ENCODE measurements around the gene ENPP6. TPM values are rescaled to one million over a fixed set of nuclear protein-coding genes. Genes with fewer than 3 reads are reported as not detected.
"Not testable (repeated sequence)": the region's sequence is repeated elsewhere in the genome, so short reads cannot be mapped to it uniquely, and the experiment has no call there.

ENPP6 gene
- total RNA-seq, 1 donor from 2014 or later = not detected

- H3K27ac Mint-ChIP-seq (ENCODE audit: unreplicated experiment) = no peak overlapping the region
- H3K4me3 Mint-ChIP-seq (ENCODE audit: unreplicated experiment) = no peak overlapping the region
These were observed 70.7 kb downstream of the ENPP6 start for GRCh38 chr4:184146951-184147350.

GRCh38 chr4:184145596-184145995 is 72.1 kb downstream of the ENPP6 start:
- Mint-ChIP-seq H3K4me3 (ENCODE audit: unreplicated experiment) (no peak overlapping the region), H3K36me3 (ENCODE audit: unreplicated experiment) (peaks cover 6% of the 10 kb centered on the region), H3K4me1 (ENCODE audit: low read depth, unreplicated experiment) (peaks cover 6% of the 10 kb centered on the region), H3K27ac (ENCODE audit: unreplicated experiment) (no peak overlapping the region), H3K9me3 (ENCODE audit: unreplicated experiment) (peaks cover 5% of the 10 kb centered on the region), H3K27me3 (ENCODE audit: unreplicated experiment) (peaks cover 8% of the 10 kb centered on the region)
- TF ChIP-seq, protein P1, sequence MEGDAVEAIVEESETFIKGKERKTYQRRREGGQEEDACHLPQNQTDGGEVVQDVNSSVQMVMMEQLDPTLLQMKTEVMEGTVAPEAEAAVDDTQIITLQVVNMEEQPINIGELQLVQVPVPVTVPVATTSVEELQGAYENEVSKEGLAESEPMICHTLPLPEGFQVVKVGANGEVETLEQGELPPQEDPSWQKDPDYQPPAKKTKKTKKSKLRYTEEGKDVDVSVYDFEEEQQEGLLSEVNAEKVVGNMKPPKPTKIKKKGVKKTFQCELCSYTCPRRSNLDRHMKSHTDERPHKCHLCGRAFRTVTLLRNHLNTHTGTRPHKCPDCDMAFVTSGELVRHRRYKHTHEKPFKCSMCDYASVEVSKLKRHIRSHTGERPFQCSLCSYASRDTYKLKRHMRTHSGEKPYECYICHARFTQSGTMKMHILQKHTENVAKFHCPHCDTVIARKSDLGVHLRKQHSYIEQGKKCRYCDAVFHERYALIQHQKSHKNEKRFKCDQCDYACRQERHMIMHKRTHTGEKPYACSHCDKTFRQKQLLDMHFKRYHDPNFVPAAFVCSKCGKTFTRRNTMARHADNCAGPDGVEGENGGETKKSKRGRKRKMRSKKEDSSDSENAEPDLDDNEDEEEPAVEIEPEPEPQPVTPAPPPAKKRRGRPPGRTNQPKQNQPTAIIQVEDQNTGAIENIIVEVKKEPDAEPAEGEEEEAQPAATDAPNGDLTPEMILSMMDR (IDR thresholded peaks at IDR 0.05; ENCODE audit: partially characterized antibody, unreplicated experiment) = no peak
- DNase-seq = no peak

More at GRCh38 chr4:184146951-184147350, 70.7 kb downstream of the ENPP6 start:
- no peak for DNase-seq
- Mint-ChIP-seq H3K36me3 (ENCODE audit: unreplicated experiment) (no peaks in the 10 kb centered on the region), H3K4me1 (ENCODE audit: low read depth, unreplicated experiment) (peaks cover 6% of the 10 kb centered on the region), H3K9me3 (ENCODE audit: unreplicated experiment) (peaks cover 3% of the 10 kb centered on the region), H3K27me3 (ENCODE audit: unreplicated experiment) (peaks cover 12% of the 10 kb centered on the region)
- TF ChIP-seq, protein P1 (IDR thresholded peaks at IDR 0.05; ENCODE audit: partially characterized antibody, unreplicated experiment) = no peak

GRCh38 chr4:184143770-184144564 is 73.7 kb downstream of the ENPP6 start:
- DNase-seq = no peak
- peaks cover 9% of the 10 kb centered on the region for H3K36me3 Mint-ChIP-seq (ENCODE audit: unreplicated experiment)

DNA sequence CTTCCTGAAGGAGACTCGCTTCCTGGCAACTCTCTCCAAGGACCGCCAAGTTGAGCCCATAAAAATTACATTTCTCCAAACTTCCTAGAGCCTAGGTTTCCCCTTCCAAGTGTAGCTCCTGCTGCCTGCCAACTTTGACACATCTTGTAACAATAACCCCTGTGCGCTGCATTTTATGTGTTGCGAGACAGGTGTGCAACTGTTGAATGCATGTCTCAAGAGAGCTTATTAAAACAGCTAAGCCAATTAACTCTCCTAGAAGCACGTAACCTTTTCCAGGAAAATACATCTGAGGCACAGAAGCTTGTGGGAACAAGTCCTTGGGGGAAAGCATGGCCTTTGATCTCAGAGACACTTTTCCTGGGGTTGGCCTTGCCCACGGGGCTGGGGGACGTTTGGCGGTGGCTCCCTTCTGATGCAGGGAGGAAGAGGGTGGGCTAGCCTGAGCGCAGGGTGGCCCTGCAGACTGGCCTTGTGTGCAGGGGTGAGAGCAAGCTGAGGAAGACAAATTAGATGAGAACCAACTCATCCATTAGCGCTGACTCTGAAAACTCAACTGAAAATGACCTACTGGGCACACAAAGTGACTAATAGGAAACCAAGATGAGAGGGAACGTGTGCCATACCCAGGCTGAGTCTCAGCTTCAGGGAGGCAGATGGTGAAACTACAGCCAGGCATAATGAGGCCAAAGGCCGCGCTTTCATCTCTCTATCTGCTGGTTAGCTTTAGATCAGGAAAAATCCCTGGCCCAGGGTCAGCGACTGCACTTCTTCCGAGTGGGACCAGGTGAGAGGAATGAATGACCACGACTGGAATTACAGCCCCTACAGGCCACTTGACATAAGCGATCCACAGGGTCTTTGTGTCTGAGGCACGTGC is 75.3 kb downstream of the ENPP6 start:
- Mint-ChIP-seq H3K9me3 (ENCODE audit: unreplicated experiment) (peaks cover 2% of the 10 kb centered on the region), H3K27me3 (ENCODE audit: unreplicated experiment) (peaks cover 8% of the 10 kb centered on the region), H3K36me3 (ENCODE audit: unreplicated experiment) (peaks cover 16% of the 10 kb centered on the region), H3K4me1 (ENCODE audit: low read depth, unreplicated experiment) (peaks cover 6% of the 10 kb centered on the region), H3K4me3 (ENCODE audit: unreplicated experiment) (no peak overlapping the region), H3K27ac (ENCODE audit: unreplicated experiment) (no peak overlapping the region)
- DNase-seq = no peak
- TF ChIP-seq, protein P1 (IDR thresholded peaks at IDR 0.05; ENCODE audit: partially characterized antibody, unreplicated experiment) = no peak

More at GRCh38 chr4:184143770-184144564, 73.7 kb downstream of the ENPP6 start:
- H3K4me3 Mint-ChIP-seq (ENCODE audit: unreplicated experiment) = no peak overlapping the region
- peaks cover 2% of the 10 kb centered on the region for H3K9me3 Mint-ChIP-seq (ENCODE audit: unreplicated experiment)
- TF ChIP-seq, protein P1 (IDR thresholded peaks at IDR 0.05; ENCODE audit: partially characterized antibody, unreplicated experiment) = no peak
- peaks cover 6% of the 10 kb centered on the region for H3K4me1 Mint-ChIP-seq (ENCODE audit: low read depth, unreplicated experiment)
- peaks cover 8% of the 10 kb centered on the region for H3K27me3 Mint-ChIP-seq (ENCODE audit: unreplicated experiment)
- H3K27ac Mint-ChIP-seq (ENCODE audit: unreplicated experiment) = no peak overlapping the region

GRCh38 chr4:184140901-184141300 is 76.8 kb downstream of the ENPP6 start:
- H3K4me1 Mint-ChIP-seq (ENCODE audit: low read depth, unreplicated experiment); DNase-seq; H3K27ac Mint-ChIP-seq (ENCODE audit: unreplicated experiment); H3K4me3 Mint-ChIP-seq (ENCODE audit: unreplicated experiment); H3K27me3 Mint-ChIP-seq (ENCODE audit: unreplicated experiment); H3K9me3 Mint-ChIP-seq (ENCODE audit: unreplicated experiment): not testable (repeated sequence)
- peaks cover 27% of the 10 kb centered on the region for H3K36me3 Mint-ChIP-seq (ENCODE audit: unreplicated experiment)
